GM23338 (cell line): ENCODE data around the gene PAPPA. TPM values are rescaled to one million over a fixed set of nuclear protein-coding genes. Genes with fewer than 3 reads are reported as not detected.

ENCODE experiments used
- CREB1 ChIP-seq: fragments of 250-450 bp; sonication (Bioruptor Pico); IDR thresholded peaks from 2 replicates; pipeline ENCODE4 v1.5.0; 2020; ENCODE audit warnings: low read depth, mild to moderate bottlenecking, moderate library complexity
- ETS1 ChIP-seq: IDR thresholded peaks from 2 replicates; pipeline ENCODE4 v1.6.1; 2016; ENCODE audit warnings: antibody characterized with exemption
- JUNB ChIP-seq: IDR thresholded peaks from one replicate; pipeline ENCODE4 v1.6.1; 2016; ENCODE audit warnings: antibody characterized with exemption; ENCODE audit not compliant: unreplicated experiment
- NANOG ChIP-seq: IDR thresholded peaks from 2 replicates; pipeline ENCODE4 v1.6.1; 2016; ENCODE audit warnings: antibody characterized with exemption, borderline replicate concordance
- REST ChIP-seq: IDR thresholded peaks from one replicate; pipeline ENCODE4 v1.6.1; 2018; ENCODE audit warnings: antibody characterized with exemption; ENCODE audit not compliant: unreplicated experiment
- ZNF462 ChIP-seq: fragments of 250-450 bp; sonication (Bioruptor Pico); IDR thresholded peaks from 2 replicates; pipeline ENCODE4 v1.5.0; 2020; ENCODE audit warnings: mild to moderate bottlenecking, moderate library complexity
- polyA plus RNA-seq: library from polyadenylated mRNA; unstranded; fragments of >200 nt; fragmentation: Nextera tagmentation; extraction: Ambion mirVana; gene quantifications from 2 replicates; pipeline ENCODE4 v1.2.1, GENCODE V29; 2016
- total RNA-seq: library from RNA; depleted of rRNA; stranded (reverse); fragments of >200 nt; shearing (Covaris generic); gene quantifications from 2 replicates; pipeline ENCODE4 v1.2.3, GENCODE V29; 2014

PAPPA gene
- total and polyA plus RNA-seq, 2 experiments from 2014 or later, result 0.38 to 0.66 TPM

GRCh38 chr9:116204252-116204882 lies 50.8 kb downstream of the PAPPA start (continued):
- TF ChIP-seq ZNF462 (CRISPR knock-in tag), result no peak
- no peak for TF ChIP-seq CREB1
- TF ChIP-seq NANOG, result no peak
- no peak for TF ChIP-seq ETS1
- TF ChIP-seq REST, result no peak
- TF ChIP-seq JUNB, result no peak
